Panc1 (cell line): ENCODE results near the gene RASGRP2. TPM values are rescaled to one million over a fixed set of nuclear protein-coding genes. Genes with fewer than 3 reads are reported as not detected.

Experiments used
- ATAC-seq: fragments of 200-7000 bp; cut with Tn5 transposase; 2 replicates; pipeline ENCODE4 v1.9.1; 2020; ENCODE audit warnings: mild to moderate bottlenecking, moderate library complexity
- BruUV-seq: library from RNA; stranded (reverse); fragments of 400-500 nt; replicated peaks from 2 replicates; lab custom pipeline; 2021; lab: Mats Ljungman, UMichigan
- CTCF ChIA-PET: fragments of 300-600 bp; sonication (Branson Sonifier 250); formaldehyde crosslinking; loops from one replicate; lab custom pipeline; 2022; ENCODE audit warnings: antibody characterized with exemption; lab: Charles Lee
- POLR2A ChIA-PET: fragments of 300-600 bp; sonication (Branson Sonifier 250); formaldehyde crosslinking; loops from one replicate; lab custom pipeline; 2022; ENCODE audit warnings: antibody characterized with exemption; lab: Charles Lee
- DNase-seq: peaks from one replicate; pipeline ENCODE4 v3.0.0-alpha.2; 2010; ENCODE audit warnings: low read depth, low spot score
- H3K27ac ChIP-seq: 2 replicates; pipeline ENCODE4 v1.5.1; 2011; ENCODE audit warnings: mild to moderate bottlenecking, low read length, inconsistent platforms
- H3K27me3 ChIP-seq: fragments of 200-500 bp; sonication (Bioruptor generic); 2 replicates; pipeline ENCODE4 v1.6.0; 2014; ENCODE audit warnings: low read length, inconsistent platforms; ENCODE audit not compliant: control insufficient read depth, insufficient read depth
- H3K36me3 ChIP-seq: fragments of 200-500 bp; sonication (Bioruptor generic); 2 replicates; pipeline ENCODE4 v1.5.1; 2014; ENCODE audit warnings: inconsistent platforms, mild to moderate bottlenecking, low read length, moderate library complexity; ENCODE audit not compliant: control insufficient read depth, insufficient read depth
- H3K4me1 ChIP-seq: 2 replicates; pipeline ENCODE4 v1.5.1; 2011; ENCODE audit warnings: inconsistent platforms, mild to moderate bottlenecking, low read length, moderate library complexity; ENCODE audit not compliant: control insufficient read depth, insufficient read depth
- H3K4me3 ChIP-seq, 2 experiments: 2 replicates each; pipeline ENCODE4 v1.5.1; 2011 to 2012; ENCODE audit warnings: low read depth in 2 of 2, low read length in 2 of 2, mild to moderate bottlenecking in 2 of 2, inconsistent platforms in 1 of 2, moderate library complexity in 1 of 2
- H3K9me3 ChIP-seq: fragments of 200-500 bp; sonication (Bioruptor generic); 2 replicates; pipeline ENCODE4 v1.5.1; 2014; ENCODE audit warnings: low read depth, mild to moderate bottlenecking, inconsistent platforms, low read length, moderate library complexity; ENCODE audit not compliant: control insufficient read depth, insufficient read depth
- CTCF ChIP-seq: fragments of 450-650 bp; IDR thresholded peaks from 2 replicates; pipeline ENCODE4 v1.5.1; 2017; ENCODE audit warnings: mild to moderate bottlenecking
- POLR2AphosphoS5 ChIP-seq: IDR thresholded peaks from 2 replicates; pipeline ENCODE4 v1.6.1; 2012; ENCODE audit warnings: mild to moderate bottlenecking, low read depth, low read length, moderate library complexity
- REST ChIP-seq, 2 experiments: IDR thresholded peaks; 2 replicates each; pipeline ENCODE4 v1.6.1; 2011 to 2012; ENCODE audit warnings: low read depth in 2 of 2, control low read depth in 1 of 2, low read length in 1 of 2, mild to moderate bottlenecking in 1 of 2, moderate library complexity in 1 of 2; ENCODE audit not compliant: insufficient read depth in 1 of 2
- SIN3A ChIP-seq: IDR thresholded peaks from 2 replicates; pipeline ENCODE4 v1.6.1; 2012; ENCODE audit warnings: low read depth, mild to moderate bottlenecking, low read length, moderate library complexity, borderline replicate concordance; ENCODE audit not compliant: insufficient read depth
- TCF7L2 ChIP-seq: IDR thresholded peaks from 2 replicates; pipeline ENCODE4 v1.6.1; 2011; ENCODE audit warnings: mild to moderate bottlenecking, low read depth, low read length, inconsistent platforms
- in situ Hi-C: cut with HindIII; loops from 2 replicates; pipeline ENCODE4 v1.10.0; 2016; ENCODE audit warnings: low sequenced_read_pairs, low pct_unique_long_range_greater_than_20kb
- intact Hi-C: fragments of 100-400 bp; cut with micrococcal nuclease; formaldehyde crosslinking; loops from one replicate; pipeline ENCODE4 v1.10.0; 2022; ENCODE audit not compliant: unreplicated experiment
- total RNA-seq: library from RNA; stranded (reverse); gene quantifications from one replicate; pipeline ENCODE4 v1.2.1, GENCODE V29; 2021; ENCODE audit not compliant: unreplicated experiment

The RASGRP2 gene
- total RNA-seq, 1 experiment from 2014 or later, result 3.7 TPM

DNA sequence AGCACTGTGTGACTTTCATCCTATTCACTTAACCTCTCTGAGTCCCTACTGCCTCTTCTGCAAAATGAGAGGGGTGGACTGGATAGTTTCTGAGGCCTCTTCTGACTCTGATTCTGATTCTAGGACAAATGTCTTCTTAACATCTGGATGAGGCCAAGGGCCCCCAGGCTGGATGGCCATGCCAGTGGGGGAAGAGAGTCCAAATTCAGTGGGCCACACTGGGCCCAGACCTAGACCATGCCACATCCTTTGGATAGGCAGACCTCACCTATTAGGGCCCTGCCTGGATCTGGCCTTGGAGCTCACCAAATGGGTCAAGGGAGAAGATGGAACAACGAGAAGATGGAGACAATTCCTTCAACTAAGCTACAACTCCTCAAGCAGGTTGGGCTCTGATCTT lies 45.5 kb downstream of the RASGRP2 start:
- H3K4me3 ChIP-seq, result no peak overlapping the region
- DNase-seq (no peak), ATAC-seq (no peak)
- POLR2A ChIA-PET, result interaction anchor here (0.6 kb wide), 1 partner anchor 10 kb away, joined by 3 read pairs; no protein-coding TSS in a partner anchor
- no peaks in the 10 kb centered on the region for H3K9me3 ChIP-seq
- TF ChIP-seq TCF7L2 (no peak), CTCF (no peak), REST (IDR thresholded peaks at IDR 0.05; ENCODE audit: insufficient read depth in 1 of 2, low read depth in 2 of 2, low read length in 1 of 2) (no peak), POLR2AphosphoS5 (no peak), SIN3A (no peak)
- H3K27ac ChIP-seq, result no peak overlapping the region
- in situ Hi-C loops, result no loop called here
- intact Hi-C loops, result no loop called here
- H3K4me1 ChIP-seq, result no peaks in the 10 kb centered on the region
- CTCF ChIA-PET, result interaction anchor here (1.7 kb wide), 1 partner anchor 10 kb away, joined by 13 read pairs; no protein-coding TSS in a partner anchor
- peaks cover 6% of the 10 kb centered on the region for H3K27me3 ChIP-seq
- BruUV-seq, result no TSS peak
- no peaks in the 10 kb centered on the region for H3K36me3 ChIP-seq

GRCh38 chr11:64697663-64698375 lies 46.1 kb downstream of the RASGRP2 start:
- no TSS peak for BruUV-seq
- intact Hi-C loops, result no loop called here
- 0 out of 2 replicates have a peak, but pooled peaks cover 3% of the 10 kb centered on the region for H3K27me3 ChIP-seq

More at GRCh38 chr11:64697663-64698375, 46.1 kb downstream of the RASGRP2 start:
- Histone ChIP-seq H3K4me3 (no peak overlapping the region), H3K9me3 (no peaks in the 10 kb centered on the region), H3K36me3 (no peaks in the 10 kb centered on the region), H3K4me1 (no peaks in the 10 kb centered on the region), H3K27ac (no peak overlapping the region)
- ChIA-PET CTCF (interaction anchor here (1.7 kb wide), 1 partner anchor 9 kb away, joined by 13 read pairs; no protein-coding TSS in a partner anchor), POLR2A (no interaction called here)
- DNase-seq (no peak), ATAC-seq (no peak)
- in situ Hi-C loops, result no loop called here
- no peak for TF ChIP-seq SIN3A
- no peak for TF ChIP-seq CTCF
- no peak for TF ChIP-seq POLR2AphosphoS5
- no peak for TF ChIP-seq TCF7L2
- no peak; a peak in 1 of 4 replicates for TF ChIP-seq REST (IDR thresholded peaks at IDR 0.05; ENCODE audit: insufficient read depth in 1 of 2, low read depth in 2 of 2, low read length in 1 of 2)
